GM21367 (cell line): ENCODE data around the gene AFAP1.

Experiments used
- ATAC-seq: cut with Tn5 transposase; IDR thresholded peaks from one replicate; pipeline ENCODE4 v1.9.1; 2021; ENCODE audit not compliant: unreplicated experiment

AFAP1 gene

GRCh38 chr4:7897811-7898210 lies 41.9 kb downstream of the AFAP1 start:
- ATAC-seq: no peak

GRCh38 chr4:7894677-7895181 lies 44.9 kb downstream of the AFAP1 start:
- no peak for ATAC-seq

GRCh38 chr4:7894098-7894676 lies 45.5 kb downstream of the AFAP1 start:
- ATAC-seq: no peak

- no peak for ATAC-seq
These were observed 46.1 kb downstream of the AFAP1 start for GRCh38 chr4:7893539-7893938.

- no peak for ATAC-seq
These were observed 47.2 kb downstream of the AFAP1 start for GRCh38 chr4:7892212-7893019.

GRCh38 chr4:7890635-7891393 lies 48.8 kb downstream of the AFAP1 start:
- ATAC-seq: no peak

GRCh38 chr4:7887436-7887835 lies 52.2 kb downstream of the AFAP1 start:
- no peak for ATAC-seq

- no peak for ATAC-seq
These were observed 53.4 kb downstream of the AFAP1 start for GRCh38 chr4:7886007-7886973.

- no peak for ATAC-seq
These were observed 54.2 kb downstream of the AFAP1 start for GRCh38 chr4:7885216-7886006.

- ATAC-seq: no peak
These were observed 59.0 kb downstream of the AFAP1 start for GRCh38 chr4:7880683-7881082.

- ATAC-seq: no peak
These were observed 60.5 kb downstream of the AFAP1 start for GRCh38 chr4:7879127-7879526.

- ATAC-seq: no peak
These were observed 61.3 kb downstream of the AFAP1 start for GRCh38 chr4:7878323-7878722.

- no peak for ATAC-seq
These were observed 62.5 kb downstream of the AFAP1 start for GRCh38 chr4:7877176-7877575.

GRCh38 chr4:7876201-7876875 lies 63.3 kb downstream of the AFAP1 start:
- ATAC-seq: no peak

- ATAC-seq: no peak
These were observed 64.8 kb downstream of the AFAP1 start for GRCh38 chr4:7874838-7875237.

- ATAC-seq: no peak
These were observed 65.8 kb downstream of the AFAP1 start for GRCh38 chr4:7873881-7874280.

GRCh38 chr4:7872264-7872771 lies 67.3 kb downstream of the AFAP1 start:
- ATAC-seq: no peak

- ATAC-seq: no peak
These were observed 68.3 kb downstream of the AFAP1 start for GRCh38 chr4:7871356-7871755.

GRCh38 chr4:7868892-7869471 lies 70.7 kb downstream of the AFAP1 start:
- no peak for ATAC-seq
